ENCODE results near the gene TUBA1B.
A peak's percentile ranks its signal among the peaks of the same experiment; 100 is the strongest.
"Not testable (repeated sequence)": the region's sequence is repeated elsewhere in the genome, so short reads cannot be mapped to it uniquely, and the experiment has no call there.

Gene TUBA1B

DNA sequence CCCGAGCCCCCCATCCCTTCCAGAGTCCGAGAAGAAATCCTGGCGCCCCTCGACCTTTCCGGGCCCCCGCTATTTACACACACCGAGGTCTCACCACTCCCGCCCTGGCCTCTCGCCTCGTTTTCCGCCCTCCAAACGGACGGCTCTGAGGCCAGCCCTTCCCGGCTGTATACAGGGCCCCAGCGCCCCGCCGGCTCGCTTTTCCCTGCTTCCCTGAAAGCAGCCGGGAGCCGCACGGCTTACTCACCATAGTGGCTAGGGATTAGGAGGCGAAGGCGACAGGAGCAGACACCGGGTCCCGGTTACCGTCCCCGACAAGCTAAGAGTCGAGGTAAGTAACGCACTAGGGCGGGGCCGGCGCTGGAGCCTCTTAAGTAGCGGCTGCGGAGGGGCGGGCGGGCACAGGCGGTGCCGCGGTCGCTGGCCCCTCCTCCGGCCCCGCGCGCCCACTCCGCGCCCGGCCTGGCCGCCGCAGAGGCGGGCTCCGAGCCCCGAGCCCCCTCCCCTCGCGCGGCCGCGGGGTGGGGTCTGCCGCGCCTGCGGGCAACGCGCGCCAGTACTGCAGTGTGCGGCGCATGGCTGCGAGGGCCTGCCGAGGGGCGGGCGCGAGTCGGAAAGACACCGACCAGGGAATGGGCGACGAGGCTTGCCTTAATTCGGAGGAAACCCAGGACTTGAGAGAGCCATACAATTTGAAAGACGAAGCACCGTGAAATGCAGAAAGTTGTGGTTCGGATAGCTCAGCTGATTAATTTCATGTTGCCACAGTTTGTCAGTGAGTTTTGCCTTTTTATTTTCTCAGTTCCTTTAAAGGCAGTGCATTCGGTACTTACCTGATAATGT is at the start of gene TUBA1B:
TSS of gene TUBA1B (minus strand) at position 345 of the 843 bp plus-strand sequence. CDS start at position 250, 95 bp downstream.
- DNase-seq (ENCODE audit: low read depth): peak; percentile 82

DNA sequence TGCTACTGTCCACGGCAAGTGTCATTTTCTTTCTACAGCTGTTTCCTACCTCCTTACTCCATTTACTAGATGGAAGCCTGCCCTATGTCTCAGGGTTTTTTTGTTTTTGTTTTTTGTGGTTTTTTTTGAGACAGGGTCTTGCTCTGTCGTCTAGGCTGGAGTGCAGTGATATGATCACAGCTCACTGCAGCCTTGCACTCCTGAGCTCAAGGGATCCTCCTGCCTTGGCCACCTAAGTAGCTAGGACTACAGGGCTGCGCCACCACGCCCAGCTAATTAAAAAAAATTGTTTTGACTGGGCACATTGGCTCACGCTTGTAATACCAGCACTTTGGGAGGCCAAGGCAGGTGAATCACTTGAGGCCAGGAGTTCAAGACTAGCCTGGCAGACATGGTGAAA is 43.0 kb upstream of the TUBA1B start:
- no peak for DNase-seq (ENCODE audit: low read depth)

DNA sequence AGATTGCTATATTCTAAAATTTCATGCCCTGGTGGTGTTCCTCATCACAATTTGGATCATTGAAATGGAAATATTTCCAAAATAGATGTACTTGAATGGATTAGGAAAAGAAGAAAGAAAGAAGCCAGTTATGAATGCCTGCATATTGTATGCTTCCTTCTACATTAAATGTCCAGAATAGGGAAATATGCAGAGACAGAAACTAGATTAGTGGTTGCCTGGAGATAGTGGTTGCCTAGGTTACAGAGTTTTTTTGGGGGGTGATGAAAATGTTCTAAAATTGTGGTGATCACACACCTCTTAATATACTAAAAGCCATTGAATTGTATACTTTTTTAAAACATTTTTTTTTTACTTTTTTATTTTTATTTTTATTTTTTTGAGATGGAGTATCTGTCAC is 39.7 kb upstream of the TUBA1B start:
- no peak for DNase-seq (ENCODE audit: low read depth)

DNA sequence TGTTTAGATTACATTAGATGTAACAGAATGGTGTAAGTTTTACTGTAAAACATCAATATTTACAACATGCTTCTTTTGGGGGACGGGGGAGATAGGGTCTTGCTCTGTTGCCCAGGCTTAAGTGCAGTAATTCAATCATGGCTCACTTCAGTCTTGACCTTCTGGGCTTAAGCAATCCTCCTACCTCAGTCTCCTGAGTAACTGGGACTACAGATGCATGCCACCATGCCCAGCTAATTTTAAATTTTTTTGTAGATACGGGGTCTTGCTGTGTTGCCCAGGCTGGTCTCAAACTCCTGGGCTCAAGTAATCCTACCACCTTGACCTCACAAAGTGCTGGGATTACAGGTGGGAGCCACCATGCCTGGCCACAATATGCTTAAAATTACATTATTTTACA is 33.9 kb upstream of the TUBA1B start:
- no peak for DNase-seq (ENCODE audit: low read depth)

DNA sequence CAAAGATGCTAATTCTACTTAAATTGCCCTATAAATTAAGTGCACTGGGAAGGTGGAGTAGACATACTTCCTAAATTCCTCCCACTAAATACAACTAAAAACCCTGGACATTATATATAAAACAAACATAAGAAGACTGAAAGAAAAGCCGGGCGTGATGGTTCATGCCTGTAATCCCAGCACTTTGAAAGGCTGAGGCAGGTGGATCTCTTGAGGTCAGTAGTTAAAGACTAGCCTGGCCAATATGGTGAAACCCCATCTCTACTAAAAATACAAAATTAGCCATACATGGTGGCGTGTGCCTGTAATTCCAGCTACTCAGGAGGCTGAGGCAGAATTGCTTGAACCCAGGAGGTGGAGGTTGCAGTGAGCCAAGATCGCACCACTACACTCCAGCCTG is 30.7 kb upstream of the TUBA1B start:
- not testable (repeated sequence) for DNase-seq (ENCODE audit: low read depth)

DNA sequence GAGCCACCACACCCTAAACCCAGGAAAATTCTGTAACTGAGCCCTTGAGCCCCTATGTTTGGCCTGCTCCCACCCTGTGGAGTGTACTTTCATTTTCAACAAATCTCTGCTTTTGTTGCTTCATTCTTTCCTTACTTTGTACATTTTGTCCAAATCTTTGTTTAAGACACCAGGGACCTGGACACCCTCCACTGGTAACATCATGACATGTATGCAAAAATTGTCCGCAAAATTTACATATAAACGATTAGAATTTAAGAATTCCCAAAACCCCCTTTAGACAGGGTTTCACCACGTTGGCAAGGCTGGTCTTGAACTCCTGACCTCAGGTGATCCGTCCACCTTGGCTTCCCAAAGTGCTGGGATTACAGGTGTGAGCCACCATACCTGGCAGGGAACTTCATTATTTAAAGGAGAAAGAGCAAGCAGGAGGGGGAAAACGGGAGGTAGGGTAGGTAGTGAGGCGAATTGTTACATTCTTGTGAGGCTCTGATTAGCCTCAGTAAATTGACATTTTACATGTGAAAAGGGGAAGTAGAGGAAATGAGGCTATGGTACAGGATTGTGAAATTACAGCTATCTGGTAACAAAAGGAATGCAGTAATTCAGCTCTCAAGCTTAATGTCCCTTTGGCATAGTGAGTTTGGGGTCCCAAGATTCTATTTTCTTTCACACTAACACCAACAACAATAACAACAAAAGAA is 30.0 kb upstream of the TUBA1B start:
- no peak for DNase-seq (ENCODE audit: low read depth)

DNA sequence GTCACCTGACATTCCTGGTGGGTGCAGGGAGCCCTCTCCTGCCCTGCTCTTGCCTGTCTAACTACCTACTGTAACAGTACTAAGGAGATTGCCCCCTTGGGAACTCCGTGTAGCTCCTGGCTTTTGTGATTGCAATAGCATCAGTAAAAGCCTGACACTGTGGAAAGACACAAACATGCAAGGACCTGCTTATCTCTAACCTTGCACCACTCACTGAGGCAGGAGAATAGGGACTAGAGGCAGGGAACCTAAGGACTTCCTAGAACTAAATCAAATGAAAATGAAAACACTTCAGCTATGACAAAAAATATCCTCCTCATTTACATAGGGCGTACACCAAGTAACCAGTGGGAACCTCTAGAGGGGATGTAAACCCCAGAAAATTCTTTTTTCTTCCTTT is 29.2 kb upstream of the TUBA1B start:
- DNase-seq (ENCODE audit: low read depth): no peak

DNA sequence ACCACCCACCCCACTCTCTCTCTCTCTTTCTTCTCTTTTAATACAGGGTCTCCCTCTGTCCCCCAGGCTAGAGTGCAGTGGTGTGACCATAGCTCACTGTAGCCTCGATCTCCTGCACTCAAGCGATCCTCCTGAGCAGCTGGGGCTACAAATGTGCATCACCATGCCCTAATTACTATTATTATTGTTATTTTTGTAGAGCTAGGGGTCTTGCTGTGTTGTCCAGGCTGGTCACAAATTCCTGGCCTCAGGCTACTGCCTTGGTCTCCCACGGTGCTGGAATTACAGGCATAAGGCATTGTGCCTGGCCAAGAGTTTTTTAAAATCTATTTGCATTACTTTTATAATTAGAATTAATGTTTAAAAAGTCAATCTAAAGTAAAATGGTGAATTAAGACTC is 23.0 kb upstream of the TUBA1B start:
- DNase-seq (ENCODE audit: low read depth): no peak

DNA sequence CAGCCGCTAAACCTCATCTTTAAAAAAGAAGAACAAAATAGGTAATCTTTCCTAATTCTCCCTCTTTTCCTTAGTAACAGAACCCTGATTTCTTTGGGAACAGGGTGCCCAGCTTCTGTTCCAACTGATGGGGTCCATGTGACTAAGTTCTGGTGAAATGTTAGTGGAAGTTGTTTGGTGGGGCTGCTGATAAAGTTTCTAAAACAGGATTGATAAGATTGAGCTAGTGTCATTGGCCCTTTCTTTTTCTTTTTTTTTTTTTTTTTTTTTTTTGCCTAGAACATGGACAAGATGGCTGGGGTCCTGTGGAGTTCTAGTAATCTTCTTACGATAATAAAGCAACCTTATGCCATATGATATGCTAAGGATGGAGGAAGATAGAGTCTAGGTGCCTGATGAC is 16.2 kb upstream of the TUBA1B start:
- DNase-seq (ENCODE audit: low read depth): no peak

DNA sequence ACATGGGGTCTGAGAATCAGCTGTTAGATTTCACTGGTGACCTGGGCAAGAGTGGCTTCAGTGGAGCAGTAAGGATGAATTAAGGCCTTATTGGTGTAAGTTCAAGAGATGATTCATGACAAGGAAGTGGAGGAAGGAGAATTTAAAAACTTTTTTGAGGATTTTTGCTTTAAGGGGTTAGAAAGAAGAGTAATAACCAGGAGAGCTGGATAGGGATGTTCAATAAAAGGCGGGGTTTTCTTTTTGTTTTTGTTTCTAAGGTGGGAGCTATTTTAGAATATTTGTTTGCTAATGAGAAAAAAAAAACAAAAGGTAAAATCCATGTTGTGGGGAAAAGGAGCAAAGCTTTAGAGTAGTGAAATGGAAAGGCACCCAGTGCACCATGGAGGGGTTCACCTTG is 15.2 kb upstream of the TUBA1B start:
- DNase-seq (ENCODE audit: low read depth): no peak

DNA sequence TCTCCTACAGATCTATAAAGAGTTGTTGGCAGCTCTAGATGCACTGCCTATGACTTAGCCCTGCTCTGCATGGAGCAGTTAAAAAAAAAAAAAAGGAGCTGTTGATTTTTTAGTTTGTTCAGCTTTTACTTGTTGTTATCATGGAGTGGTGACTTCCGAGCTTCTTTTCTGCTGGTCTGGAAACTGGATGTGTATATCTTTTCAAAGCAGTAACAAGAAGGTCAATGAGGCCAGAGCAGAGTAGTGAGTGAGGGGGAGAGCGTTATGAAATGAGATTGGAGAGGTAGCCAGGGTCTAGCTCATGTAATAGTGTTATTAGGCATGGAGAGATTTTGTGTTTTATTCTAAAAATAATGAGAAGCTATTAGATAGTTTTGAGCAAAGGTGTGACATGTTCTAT is 13.2 kb upstream of the TUBA1B start:
- DNase-seq (ENCODE audit: low read depth): no peak

DNA sequence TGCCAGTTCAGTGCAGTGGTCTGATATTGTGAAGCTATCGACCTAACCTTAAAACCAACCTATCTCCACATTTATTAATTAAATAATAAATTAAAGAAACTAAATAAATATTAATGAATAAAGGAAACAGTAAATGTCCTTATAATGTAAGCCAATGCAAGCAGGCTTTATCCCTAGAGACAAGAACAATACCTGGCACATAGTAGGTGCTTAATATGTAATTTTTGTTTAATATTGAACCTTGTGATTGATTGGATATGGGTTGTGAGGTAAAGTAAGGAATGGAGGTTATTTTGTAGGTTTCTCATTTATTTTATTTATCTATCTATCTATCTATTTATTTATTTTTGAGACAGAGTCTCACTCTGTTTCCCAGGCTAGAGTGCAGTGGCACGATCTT is 7.8 kb upstream of the TUBA1B start:
- DNase-seq (ENCODE audit: low read depth): no peak

DNA sequence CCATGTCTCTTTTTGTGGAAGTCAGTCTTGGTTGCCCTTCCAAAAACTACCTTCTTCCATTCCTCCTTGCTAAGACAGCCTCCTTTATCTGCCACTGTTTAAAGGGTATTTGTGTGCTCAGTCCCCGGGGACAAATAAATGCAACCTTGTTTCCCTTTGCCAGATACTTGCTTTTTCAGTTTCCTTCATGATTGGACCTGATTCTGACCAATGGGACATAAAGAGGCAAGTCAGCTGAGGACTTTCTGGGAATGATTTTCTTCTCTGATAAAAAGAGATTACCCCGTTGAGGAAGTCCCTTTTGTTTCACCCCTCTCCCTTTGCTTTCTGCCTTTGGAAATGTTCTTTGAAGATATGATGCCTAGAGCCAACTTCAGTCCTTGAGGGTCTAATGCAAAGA is 7.4 kb upstream of the TUBA1B start:
- DNase-seq (ENCODE audit: low read depth): no peak

DNA sequence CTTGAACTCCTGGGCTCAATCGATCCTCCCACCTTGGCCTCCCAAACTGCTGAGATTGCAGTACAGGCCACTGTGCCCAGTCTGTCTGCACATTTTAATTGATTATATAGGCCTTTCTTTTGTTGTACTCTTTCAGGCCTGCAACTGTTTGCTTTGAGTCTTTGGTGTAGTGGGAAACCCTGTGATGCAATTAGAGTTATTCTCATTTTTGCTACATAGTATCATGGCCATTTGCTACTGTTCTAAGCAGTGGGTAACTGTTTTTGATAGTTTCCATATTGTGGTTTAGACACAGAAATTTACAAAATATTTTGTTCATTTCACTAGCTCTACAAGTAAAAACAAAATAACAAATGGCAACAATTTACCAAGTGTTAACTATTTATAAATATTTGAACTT is 6.3 kb upstream of the TUBA1B start:
- no peak for DNase-seq (ENCODE audit: low read depth)

DNA sequence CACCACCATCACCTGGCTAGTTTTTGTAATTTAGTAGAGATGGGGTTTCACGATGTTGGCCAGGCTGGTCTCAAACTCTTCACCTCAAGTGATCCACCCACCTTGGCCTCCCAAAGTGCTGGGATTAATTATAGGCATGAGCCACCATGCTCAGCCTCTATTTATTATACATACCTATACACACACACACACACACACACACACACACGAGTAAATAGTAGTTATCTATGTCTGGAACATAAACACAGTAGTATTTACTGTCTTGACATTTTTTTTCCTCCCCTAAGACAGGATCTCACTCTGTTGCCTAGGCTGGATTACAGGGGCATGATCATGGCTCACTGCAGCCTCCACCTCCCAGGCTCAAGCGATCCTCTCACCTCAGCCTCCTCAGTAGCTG is 5.8 kb upstream of the TUBA1B start:
- DNase-seq (ENCODE audit: low read depth): not testable (repeated sequence)

DNA sequence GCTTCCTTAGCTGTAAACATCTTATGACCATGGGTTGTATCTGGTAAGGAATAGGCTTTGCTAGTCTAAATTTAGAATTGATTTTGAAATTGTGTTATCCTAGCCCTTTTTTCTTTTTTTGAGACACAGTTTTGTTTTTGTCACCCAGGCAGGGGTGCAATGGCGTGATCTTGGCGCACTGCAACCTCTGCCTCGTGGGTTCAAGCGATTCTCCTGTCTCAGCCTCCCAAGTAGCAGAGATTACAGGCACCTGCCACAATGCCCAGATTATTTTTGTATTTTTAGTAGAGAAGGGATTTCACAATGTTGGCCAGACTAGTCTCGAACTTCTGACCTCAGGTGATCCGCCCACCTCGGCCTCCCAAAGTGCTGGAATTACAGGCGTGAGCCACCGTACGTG is 2.4 kb upstream of the TUBA1B start:
- no peak for DNase-seq (ENCODE audit: low read depth)

DNA sequence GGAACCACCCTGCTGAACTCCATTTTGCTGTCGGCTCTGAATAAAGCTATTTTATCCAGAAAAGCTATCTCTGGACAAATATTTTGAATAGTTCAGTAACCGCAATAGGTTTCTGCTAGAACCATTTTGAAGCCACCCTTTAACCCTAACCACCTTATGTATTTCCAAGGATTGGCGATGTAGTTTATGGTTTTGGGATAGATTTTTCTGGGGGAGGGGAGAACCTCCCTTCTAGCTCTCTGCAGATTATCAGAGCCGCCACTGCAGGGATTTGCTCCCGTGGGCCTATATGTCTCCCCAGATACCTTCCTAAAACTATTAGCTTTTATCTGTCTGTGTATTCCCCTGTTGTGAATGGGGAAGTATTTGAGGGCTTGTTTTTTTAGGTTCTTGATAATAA is 1.8 kb upstream of the TUBA1B start:
- no peak for DNase-seq (ENCODE audit: low read depth)

DNA sequence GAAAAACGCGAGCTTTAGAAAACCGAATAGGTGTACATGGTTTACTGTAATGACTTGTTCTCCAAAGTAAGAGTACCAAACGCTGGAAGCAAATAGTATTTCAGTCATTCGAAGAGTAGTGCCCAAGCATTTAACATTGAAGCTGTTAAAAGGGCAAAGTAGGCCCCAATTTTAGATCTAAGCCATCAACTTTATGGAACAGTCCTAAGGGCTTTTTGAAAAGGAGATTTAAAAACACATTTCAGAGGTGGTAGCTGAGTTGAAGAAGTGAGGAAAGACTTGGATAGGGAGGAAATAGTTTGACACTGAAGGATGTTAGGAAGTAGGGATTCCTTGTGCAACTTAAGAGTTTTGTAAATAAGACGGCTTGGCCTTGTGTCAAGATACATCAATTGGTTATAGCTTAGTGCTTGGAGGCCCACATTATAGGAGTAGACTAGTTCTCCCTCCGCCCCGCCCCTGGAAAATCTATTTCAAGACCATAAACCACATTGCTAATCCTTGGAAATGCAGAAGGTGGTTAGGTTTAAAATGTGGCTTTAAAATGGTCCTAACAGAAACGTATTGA is 783 bp upstream of the TUBA1B start:
- DNase-seq (ENCODE audit: low read depth): peak; percentile 53

DNA sequence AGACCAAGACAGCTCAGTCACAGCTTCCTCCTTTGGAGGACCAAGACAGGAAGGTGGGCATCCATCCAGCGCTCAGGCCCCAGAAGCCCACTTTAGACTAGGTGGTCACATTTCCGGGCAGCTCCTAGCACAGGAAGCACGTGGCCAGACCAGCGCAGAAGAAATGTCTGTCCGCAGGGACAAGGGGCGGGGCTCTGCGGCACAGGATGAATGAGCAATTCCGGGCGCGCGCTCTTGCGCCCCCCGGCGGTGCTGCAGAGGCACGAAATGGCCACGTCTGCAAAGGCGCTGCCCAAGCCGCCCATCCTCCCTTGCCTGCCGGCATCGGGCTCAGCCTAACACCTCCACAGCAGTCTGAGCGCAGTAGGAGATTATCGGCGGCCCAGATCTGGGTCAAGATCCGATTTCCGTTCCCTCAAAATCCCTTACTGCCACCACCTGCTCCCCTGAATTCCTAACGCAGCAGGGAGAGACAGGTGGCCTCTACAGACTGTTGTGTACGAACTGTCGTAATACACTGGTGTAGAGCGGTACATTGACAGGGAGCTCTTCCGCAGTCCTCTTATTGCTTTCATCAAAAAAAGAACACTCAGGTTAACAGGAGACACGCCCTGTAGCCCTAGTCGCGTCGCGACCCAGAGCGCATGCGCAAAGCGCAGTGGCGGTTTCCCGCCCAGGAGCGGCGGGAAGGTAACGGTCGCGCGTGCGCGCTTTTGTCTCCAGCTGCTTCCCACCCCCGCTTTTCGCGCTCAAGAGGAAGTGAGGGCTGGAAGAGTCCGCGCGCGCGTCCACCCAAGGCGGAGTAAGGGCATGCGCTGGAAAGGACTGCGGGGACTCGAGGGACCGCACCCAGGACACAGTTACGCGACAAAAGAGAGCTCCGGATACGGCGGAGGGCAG is 794 bp downstream of the TUBA1B start:
- peak; percentile 91 for DNase-seq (ENCODE audit: low read depth)

DNA sequence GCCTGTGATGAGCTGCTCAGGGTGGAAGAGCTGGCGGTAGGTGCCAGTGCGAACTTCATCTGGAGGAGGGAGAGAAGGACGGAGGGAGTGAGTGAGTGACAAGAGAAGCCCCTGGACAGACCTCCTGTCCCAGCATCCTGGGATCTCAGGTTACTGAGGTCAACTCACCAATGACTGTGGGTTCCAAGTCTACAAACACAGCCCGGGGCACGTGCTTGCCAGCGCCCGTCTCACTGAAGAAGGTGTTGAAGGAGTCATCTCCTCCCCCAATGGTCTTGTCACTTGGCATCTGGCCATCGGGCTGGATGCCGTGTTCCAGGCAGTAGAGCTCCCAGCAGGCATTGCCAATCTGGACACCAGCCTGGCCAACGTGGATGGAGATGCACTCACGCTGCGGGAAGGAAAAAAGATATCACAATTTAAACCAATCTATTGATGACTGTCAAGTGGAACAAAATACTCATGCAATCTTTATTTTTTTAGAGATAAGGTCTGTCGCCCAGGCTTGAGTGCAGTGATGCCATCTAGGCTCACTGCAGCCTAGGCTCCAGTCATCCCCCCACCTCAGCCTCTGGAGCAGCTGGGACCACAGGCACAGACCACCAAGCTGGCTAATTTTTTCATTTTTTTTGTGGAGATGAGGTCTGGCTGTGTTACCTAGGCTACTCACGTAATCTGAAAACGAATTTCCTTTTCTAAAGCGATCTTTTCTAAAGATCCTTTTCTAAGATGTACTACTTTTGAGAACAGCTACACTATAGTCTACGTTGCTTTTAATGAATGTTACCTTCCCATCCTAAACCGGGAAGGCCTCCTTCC is 1.7 kb downstream of the TUBA1B start:
- DNase-seq (ENCODE audit: low read depth): no peak

DNA sequence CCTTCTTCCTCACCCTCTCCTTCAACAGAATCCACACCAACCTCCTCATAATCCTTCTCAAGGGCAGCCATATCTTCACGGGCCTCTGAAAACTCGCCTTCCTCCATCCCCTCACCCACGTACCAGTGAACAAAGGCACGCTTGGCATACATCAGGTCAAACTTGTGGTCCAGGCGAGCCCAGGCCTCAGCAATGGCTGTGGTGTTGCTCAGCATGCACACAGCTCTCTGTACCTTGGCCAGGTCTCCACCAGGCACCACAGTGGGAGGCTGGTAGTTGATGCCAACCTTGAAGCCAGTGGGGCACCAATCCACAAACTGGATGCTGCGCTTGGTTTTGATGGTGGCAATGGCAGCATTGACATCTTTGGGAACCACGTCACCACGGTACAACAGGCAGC is 3.2 kb downstream of the TUBA1B start:
- not testable (repeated sequence) for DNase-seq (ENCODE audit: low read depth)
